HG02642 (cell line): ENCODE data around the gene FCN1.

Experiments
- ATAC-seq: cut with Tn5 transposase; IDR thresholded peaks from one replicate; pipeline ENCODE4 v1.9.1; 2021; ENCODE audit warnings: mild to moderate bottlenecking; ENCODE audit not compliant: unreplicated experiment, poor library complexity

FCN1 gene

DNA sequence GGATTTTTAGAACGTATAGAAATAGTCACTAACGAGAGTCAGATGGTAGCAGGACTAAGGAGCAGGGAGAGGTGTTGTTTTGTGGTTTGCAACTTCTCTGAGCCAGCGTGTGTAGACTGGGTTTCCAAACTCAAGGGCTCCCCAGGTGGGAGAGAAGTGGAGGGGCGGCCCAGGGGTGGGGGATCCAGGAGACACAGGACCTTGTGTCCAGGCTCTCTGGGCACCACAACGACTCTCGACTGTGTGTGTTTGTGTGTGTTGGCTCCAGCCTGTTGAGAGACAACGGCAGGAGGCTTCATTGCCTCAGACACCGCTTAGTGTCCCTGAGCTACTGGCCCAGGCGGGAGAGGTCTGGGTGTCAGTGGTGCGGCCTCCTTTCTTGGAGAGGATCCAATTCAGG is 934 bp upstream of the FCN1 start:
- ATAC-seq = no peak

DNA sequence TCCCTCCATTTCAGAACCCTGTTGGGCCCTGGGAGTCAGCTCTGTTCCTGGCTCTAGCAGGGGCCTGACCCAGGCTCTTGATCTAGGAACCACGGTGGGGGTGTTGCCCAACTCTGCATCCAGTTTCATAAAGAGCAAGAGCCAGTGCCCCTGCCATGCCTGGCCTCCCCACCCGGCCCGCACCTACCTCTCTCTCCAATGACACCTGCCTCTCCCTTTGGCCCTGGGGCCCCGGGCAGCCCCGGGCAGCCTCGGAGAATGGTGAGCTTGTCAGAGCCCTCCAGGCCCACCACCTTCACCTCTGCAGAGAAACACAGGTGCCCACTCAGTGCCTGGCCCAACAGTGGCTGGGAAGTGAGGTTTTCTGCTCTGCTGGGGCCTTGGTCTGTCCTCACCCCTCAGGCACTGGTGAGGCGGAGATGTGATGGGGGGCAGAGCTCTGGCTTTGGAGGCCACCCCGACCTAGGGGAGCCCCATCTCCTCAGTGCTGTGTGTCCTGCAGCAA is 1.5 kb downstream of the FCN1 start:
- no peak for ATAC-seq

DNA sequence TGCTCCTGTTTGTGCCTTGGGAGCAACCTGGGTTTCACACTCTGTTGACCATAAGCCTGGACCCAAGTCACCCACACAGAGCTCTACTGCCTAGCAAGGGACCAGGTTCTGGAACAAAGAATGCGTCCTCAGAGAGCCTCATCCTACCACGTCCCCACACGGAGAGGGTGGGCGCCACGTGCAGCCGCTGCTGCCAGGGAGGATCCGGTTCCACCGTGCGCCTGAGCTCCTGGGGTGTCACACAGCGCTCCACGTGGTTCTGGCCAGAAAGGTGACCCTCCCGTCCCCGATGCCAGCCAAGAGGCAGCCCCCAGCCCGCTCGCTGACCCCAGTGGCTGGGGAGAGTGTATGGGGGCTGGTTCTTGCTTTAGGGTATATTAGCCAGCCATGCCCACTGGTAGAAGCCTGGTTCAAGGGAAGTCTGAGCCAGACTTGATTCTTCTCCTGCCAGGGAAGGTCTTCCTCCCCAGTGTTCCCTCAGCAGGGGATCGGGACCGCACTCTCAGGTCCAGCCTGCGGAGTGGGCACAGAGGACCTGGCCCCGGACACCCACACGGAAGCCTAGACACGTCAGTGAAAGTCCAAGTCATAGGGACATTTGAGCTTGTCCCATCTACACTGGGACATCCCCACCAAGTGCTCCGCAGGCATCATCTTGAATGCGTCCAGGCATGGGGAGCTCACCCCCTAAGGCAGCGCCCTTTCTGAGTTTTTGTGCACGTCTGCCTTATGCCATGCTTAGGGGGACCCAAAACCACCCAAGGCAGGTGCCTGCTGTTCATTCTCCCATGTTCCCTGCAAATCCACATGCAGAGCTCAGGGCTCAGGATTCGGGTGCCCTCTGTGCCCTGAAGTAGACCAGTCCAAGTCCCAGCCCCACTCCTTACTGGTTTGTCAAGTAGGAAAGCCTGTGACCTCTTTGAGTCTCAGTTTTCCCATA is 2.4 kb downstream of the FCN1 start:
- ATAC-seq = no peak

DNA sequence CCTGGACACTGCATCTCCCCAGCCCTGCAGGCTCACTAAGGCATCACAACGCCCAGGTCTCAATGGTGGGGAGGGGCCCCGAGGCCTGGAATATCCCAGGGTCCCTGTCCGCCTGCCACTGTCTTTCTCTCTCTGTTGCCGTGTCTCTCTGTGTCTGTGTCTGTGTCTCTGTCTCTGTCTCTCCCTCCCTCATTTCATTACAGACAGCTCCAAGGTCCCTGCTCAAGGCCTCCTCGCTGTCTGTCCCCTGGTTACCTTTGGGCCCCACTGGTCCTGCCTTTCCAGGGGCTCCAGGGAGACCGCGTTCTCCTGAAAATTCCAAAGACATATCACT is 3.2 kb downstream of the FCN1 start:
- no peak for ATAC-seq

DNA sequence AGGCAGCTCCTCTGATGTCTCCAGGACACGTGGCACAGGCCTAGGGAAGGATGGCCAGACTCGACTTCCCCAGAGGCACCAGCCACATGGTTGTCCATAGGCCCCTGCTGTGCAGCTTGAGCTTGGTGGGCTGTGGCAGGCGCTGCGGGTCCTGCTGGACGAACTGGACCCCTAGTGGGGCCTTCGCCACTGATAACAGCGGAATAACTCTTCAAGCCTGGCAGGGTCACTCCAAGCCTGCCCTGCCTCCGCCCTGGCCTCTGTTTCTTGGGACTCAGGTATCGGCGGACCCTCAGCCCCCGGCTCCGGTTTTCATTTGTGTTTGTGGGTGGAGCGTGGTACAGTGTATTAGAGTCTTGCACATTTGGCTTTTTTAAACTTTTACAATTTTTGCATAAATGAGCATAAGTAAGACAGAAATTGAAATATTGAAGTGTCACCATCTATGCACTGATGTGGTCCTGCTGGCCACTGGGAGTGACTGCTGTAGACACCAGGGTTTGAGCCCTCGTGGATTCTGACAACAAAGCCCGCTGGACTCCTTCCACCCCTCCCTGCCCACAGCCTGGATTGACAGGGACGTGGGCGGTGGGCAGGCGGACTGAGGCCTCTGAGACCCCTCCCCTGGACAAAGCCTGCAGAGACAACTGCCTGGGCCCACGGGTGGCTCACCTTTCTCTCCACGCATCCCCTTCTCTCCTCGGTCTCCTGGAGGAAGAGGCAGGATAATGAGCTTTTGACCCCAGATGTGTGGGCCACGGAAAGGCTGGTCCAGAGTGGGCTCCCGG is 3.8 kb downstream of the FCN1 start:
- no peak for ATAC-seq

DNA sequence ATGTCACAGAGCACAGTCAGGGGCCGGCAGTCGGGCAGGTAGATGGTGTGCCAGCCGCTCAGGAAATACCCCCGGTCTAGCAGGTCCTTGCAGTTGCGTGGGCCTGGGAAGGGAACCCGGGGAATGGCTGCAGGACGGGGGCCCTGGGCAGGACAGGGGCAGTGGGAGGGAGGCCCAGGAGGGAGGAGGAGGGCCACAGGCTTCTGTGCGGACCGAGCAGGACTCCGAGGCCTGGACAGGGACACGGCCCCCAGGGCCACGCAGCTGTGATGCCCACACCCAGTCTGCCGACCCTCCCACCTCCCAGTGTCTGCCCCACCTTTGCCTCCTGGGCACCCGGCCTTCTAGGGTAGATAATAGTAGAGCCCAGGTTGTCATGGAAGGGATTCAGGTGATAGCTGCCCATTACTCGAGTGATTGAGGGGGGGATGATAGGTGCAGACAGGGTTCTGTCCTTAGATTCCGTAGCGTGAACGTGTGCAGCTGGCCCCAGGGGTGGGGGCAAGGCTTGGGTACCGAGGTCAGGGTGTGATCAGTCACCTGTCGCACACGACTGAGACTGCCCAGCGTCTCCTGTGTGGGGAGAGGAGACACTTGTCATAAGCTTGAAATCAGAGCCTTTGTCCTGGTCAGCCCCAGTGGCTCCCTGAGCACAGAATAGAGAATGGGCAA is 4.5 kb downstream of the FCN1 start:
- ATAC-seq = no peak

DNA sequence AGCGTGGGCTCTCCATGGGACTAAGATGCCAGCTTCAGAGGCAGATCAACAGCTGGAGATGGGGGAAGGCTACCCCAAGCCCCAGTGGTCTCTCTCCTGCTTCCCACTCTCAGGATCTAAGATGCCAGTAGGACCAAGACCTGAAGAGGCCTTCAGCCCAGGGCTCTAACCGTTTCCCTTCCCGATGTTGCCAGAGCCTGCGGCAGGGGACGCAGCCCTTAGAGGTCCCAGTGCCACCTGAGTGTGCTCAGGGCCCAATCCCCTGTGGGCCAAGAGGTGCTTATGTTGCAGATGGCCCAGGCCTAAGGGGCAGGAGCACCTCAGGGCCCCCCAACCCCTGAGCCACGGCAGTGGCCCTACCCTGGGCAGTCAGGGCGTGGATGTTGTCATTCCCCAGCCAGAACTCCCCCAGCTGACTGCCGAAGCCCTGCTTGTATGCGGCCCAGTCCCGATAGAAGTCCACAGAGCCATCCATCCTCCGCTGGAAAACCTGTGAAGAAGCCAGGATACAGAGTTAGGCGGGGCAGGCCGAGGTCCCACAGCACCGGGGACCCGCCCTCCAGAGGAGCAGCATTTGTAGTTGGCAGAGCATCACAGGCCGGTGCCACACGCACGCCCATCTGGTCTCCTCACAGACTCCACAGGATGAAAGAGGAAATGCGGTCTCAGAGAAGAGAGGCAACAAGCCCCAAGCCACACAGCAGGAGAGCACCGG is 5.4 kb downstream of the FCN1 start:
- ATAC-seq = no peak

DNA sequence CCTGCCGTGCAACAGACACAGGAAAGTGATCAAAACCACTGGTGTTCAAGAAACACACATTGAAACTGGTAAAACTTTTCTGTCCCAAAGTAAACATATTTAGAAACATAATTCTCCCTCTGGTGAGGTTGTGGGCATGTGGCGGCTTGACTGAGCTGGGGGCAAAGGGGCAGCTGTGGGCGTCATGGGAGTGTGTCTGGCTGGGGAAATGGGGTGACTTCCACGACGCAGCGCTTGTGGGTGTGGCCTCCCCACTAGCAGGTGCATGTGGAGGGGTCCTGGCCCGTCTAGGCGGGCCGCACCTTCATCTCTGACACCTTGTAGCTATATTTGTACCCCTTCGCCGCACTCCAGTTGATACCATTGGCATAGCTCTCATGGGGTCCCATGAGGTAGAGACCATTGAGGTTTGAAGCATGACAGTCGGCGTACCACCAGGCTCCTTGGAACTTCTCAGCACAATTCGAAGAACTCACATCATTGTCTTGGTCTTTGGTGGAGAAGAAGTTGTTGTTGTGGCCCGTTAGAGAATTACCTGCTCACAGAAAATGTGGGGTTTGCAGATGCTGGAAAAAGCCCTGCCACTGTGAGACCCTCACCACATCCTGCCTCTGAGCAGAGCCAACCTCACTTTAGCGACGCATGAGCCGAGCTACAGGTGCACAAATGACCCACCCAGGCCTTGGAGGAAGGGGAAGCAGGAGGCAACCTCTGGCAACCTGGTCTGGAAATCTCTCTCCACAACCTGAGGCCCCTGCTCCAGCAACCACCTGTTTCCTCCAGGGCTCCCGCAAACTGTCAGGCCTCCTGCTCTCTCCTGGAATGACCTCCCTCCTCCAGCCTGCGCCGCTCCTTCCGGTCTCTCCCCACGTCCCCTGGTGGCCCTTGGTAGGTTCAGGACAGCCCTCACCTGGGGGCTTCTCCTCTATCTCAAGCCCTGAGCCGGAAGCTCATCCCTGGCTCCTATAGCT is 7.9 kb downstream of the FCN1 start:
- no peak for ATAC-seq

DNA sequence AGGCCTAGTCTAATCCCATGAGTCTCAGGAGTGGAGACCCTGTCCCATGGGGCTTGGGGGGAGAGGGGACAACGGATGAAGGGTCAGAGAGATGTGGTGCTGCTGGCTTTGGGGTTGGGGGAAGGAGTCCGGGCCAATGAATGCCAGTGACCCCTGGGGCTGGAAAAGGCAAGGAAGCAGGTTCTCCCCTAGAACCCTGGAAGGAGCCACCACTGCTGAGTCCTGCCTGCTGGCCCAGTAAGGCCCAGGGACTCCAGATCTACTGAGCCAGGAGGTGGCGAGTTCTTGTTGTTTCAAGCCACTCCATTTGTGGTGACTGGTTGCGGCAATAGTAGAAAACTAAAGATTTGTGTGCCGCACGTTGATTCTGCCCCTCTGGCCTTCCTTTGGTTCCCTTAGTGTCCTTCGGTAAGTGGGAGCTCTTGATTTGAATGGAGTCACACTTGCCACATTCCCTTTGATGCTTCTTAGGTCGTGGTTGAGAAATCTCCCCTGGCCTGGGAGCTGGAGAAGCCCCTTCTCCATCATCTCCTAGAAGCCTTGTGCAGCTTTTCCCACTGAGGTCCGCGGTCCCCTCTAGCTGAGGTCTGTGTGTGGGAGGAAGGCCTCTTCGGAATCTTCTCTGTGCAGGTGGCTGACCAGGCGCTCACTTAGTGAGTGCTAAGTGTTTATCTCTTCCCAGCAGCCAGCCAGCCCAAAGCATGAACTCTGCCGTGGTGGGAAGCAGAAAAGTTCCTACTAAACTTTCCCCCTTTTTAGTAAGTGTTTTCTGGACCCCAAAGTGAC is 9.0 kb downstream of the FCN1 start:
- no peak for ATAC-seq

DNA sequence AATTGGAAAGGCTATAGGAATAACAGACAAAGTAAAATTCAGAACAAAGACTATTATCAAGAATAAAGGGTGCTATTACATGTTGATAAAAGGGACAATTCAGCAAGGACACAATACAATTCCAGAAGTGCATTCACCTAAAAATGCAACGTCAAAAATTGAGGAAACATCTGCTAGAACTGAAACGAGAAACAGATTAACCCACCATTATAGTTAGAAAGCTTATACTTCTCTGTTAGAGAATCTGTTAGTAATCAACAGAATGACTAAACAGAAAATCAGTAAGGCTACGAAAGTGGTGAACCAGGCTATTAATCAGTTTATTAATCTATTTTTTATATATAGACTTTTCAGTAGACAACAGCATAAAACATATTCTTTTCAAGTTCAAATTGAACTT is 14.8 kb downstream of the FCN1 start:
- no peak for ATAC-seq

DNA sequence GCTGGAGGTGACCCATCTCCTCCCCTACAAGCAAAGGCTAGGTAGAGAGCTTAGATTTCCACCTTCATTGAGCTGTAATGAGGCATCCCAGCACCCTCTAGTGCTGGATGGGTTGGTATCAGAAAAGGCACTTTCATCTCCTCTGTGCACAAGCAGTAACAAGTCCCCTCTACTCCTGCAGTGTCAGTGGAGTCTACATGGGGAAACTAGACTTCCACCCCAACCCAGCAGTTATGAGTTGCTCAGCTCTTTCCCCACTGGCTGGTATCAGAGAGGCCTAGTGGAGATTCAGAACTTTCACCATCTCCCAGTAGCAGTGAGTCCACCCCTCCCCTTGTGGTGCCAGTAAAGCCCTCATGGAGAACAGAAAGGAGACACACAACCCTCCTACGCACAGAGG is 17.9 kb downstream of the FCN1 start:
- ATAC-seq = no peak

DNA sequence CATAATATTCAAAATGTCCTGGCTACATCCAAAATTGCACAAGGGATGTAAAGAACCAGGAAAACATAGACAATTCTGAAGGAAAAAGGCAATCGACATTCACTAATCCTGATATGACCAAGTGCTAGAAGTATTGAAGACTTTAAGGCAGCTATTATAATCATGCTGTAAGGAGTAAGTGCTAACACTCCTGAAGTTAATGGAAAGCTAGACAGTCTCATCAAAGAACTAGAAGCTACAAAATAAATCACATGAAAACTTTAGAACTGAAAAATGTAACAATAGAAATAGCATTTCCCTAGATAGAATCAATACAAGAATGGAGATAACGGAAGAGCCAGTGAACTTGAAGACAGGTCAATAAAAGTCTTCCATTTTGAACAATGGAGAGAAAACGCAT is 18.5 kb downstream of the FCN1 start:
- ATAC-seq = no peak

DNA sequence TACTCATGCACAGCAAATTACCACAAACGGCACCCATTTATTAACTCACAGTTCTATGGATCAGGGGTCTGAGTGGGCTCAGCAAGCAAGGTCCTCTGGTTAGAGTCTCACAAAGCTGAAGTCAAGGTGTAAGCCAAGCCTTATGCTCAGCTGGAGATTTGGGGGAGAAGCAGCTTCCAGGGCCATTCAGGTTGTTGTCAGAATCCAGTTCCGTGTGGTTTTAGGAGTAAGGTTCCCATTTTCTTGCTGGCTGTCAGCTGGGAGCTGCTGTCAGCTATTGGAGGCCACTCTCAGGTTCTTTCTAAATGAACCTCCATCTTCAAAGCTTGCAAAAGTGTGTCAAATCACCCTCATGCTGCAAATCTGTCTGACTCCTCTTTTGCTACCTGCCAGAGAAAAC is 19.4 kb downstream of the FCN1 start:
- no peak for ATAC-seq

DNA sequence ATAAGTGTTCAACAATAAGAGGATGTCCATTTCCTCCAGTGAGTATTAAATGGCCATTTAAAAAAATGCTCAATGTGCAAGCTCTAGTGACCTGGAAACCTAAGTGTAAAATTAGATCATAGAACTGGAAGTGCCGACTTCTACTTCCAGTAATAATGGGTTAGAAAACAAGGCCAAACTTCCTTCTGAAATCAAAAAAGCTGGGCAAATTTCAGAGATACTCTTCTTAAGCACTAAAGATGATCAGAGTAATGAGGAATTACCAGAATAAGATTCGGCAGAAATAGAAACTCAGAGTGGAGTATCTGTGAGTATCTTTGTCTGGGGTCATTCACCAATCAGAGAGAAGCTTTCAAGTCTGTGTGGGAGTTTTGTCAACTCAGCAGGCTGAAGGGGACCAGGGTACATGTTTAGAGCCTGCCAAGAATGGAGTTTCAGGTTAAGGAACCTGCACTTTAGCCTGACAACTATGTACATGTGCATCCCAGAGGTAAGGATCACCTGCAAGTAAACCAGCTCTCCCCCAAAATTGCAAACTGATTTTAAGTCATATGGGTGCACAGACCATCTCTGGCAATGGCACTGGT is 20.0 kb downstream of the FCN1 start:
- ATAC-seq = no peak

DNA sequence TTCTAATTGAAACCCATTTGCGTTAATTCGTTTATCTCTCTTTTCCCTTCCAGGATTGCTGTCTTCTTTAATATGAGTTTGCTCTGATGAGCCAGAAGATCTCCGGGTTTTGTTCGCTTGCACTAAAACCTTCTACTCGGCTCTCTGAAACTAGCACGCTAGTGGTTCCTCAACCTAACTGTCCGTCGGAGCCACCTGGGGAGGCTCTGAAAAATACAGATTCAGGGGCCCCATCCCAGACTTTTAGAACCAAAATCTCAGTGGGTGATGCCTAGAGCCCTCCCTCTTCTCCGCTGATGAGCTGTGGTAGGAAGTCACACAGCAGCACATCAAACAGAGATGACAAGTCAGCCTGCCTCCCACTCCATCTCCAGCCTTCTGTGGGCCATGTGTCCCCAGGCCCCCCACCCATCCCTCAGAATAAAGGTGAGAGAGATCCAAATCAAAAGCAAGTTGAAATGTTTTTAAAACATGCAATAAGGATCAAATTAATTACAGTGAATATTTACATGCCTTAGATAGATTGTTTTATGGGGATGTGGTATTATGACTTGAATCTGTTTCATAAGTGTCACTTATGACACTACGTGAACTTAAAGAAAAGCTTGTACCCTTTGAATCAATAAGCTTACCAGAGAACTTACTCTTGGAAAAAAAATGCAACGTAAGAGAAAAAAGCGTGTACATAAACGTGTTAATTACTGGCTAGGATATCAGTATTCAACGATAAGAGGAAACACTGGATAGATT is 20.7 kb downstream of the FCN1 start:
- no peak for ATAC-seq

DNA sequence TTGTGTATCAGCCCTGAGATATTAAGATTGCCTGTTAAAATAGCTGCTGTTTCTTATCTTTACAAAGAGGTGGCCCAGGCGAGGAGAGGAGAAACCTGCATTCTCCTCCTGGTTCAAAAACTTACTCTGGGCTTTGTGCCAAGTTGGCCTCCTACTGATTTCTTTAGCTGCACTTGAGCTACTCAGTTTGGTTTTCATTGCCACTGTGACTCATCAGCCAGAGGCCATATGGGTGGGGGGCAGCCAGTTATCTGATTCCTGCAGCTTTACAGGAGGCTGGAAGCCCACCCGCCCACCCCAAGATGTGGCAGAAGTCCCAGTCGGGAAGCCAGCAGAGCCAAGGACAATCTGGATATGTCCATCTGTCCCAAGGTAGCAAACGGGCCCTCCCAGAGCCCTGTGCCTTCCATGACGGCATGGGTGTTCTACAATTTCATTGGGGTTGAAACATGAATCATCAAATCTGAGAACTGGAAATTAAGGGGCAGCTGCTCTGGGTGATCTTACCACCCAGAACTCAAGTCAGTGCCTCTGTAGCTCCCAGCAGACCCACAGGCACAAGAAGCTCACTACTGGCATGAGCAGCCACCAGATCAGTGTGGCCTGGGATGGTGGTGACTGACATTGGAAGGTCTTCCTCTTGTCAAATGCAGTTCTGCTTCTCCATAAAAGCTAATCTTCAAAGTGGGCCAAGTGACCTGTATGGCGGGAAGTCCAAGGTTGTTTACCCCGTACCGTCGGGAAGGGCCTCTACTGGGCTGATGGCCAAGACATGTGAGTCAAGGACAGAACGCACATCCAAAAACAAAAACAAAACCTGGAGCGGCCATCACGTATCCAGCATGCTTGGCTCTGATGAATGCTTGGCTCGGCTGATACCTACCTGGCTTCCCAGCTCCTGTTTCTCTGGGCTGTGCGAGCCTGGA is 21.5 kb downstream of the FCN1 start:
- ATAC-seq = no peak
